Prostate gland (tissue), 2 donors: ENCODE measurements around the gene RBM12. TPM values are rescaled to one million over a fixed set of nuclear protein-coding genes. Genes with fewer than 3 reads are reported as not detected.

Source experiments
- DNase-seq: peaks from one replicate; pipeline ENCODE4 v3.0.0-alpha.2; 2019; ENCODE audit warnings: low spot score
- H3K27ac ChIP-seq, 2 donors: fragments of 200-600 bp; sonication (generic); 2 replicates each; pipeline ENCODE4 v1.5.1; 2017 to 2019
- H3K27me3 ChIP-seq: fragments of 200-600 bp; sonication (generic); replicated peaks from 2 replicates; pipeline ENCODE4 v1.5.1; 2019; ENCODE audit not compliant: insufficient read depth
- H3K36me3 ChIP-seq, 2 donors: fragments of 200-600 bp; sonication (generic); 1 replicate in 1 of 2; 2 replicates in 1 of 2; pipeline versions ENCODE4 v1.5.1 to v1.8.1; 2017 to 2019
- H3K4me1 ChIP-seq: fragments of 200-600 bp; sonication (generic); replicated peaks from 2 replicates; pipeline ENCODE4 v1.5.1; 2019
- H3K4me3 ChIP-seq, 2 donors: fragments of 200-600 bp; sonication (generic); 2 replicates each; pipeline ENCODE4 v1.5.1; 2017 to 2019
- H3K9me3 ChIP-seq: fragments of 200-600 bp; sonication (generic); 2 replicates; pipeline ENCODE4 v1.5.1; 2017
- CTCF ChIP-seq, 4 experiments: fragments of 200-600 bp in 2 of 4; fragments of 450-650 bp in 2 of 4; sonication (generic) in 2 of 4; IDR thresholded peaks; 1 replicate in 3 of 4; 2 replicates in 1 of 4; pipeline ENCODE4 v1.5.1; 2016 to 2019; ENCODE audit warnings: antibody characterized with exemption in 4 of 4, mild to moderate bottlenecking in 2 of 4, moderate library complexity in 2 of 4
- POLR2A ChIP-seq: fragments of 450-650 bp; IDR thresholded peaks from one replicate; pipeline ENCODE4 v1.6.1; 2016; ENCODE audit warnings: antibody characterized with exemption, mild to moderate bottlenecking
- POLR2AphosphoS5 ChIP-seq: sonication (generic); formaldehyde crosslinking; IDR thresholded peaks from one replicate; pipeline ENCODE4 v1.6.1; 2017; ENCODE audit warnings: antibody characterized with exemption
- WGBS: methylation state at CpG from one replicate; pipeline ENCODE4 v1.1.5; 2018; 5-methylcytosine and 5-hydroxymethylcytosine counted together
- intact Hi-C: fragments of 100-400 bp; cut with DNase I; formaldehyde crosslinking; loops from one replicate; pipeline ENCODE4 v1.14.2; 2022
- small RNA-seq, 2 donors: library from RNA; depleted of rRNA; stranded (forward); fragments of <200 nt; gene quantifications; one replicate each; pipeline ENCODE3, GENCODE V24; 2016
- total RNA-seq, 2 donors: library from RNA; depleted of rRNA; stranded (reverse); fragments of >200 nt; gene quantifications; one replicate each; pipeline ENCODE4 v1.1.0, GENCODE V29; 2016

Gene RBM12
- total RNA-seq, 2 donors from 2014 or later: 31.8 to 38.9 TPM

GRCh38 chr20:35599776-35600120 lies 65.0 kb downstream of the RBM12 start:
- no peak overlapping the region for H3K4me3 ChIP-seq
- no peaks in the 10 kb centered on the region for H3K27me3 ChIP-seq
- 99% methylated on average over 9 of the region's 9 CpGs for WGBS
- no peak for DNase-seq
- H3K27ac ChIP-seq: no peak overlapping the region
- no peaks in the 10 kb centered on the region for H3K36me3 ChIP-seq
- H3K9me3 ChIP-seq: no peaks in the 10 kb centered on the region
- TF ChIP-seq POLR2AphosphoS5 (no peak), CTCF (IDR thresholded peaks at IDR 0.05) (no peak), POLR2A (no peak)
- no peaks in the 10 kb centered on the region for H3K4me1 ChIP-seq
- intact Hi-C loops: loop anchor here (5.0 kb wide), 2 partner anchors 98 to 288 kb away; partner anchors contain the start of genes NFS1 and ROMO1

Small RNAs within 50 kb of the gene (small RNA-seq; reads per million reads assigned to genes)
- gene RNU6-759P: 0 reads per million in 2 donors

Other genes starting within 250 kb of the RBM12 start
- under 1 TPM; 0.50 to 0.68 TPM for gene GDF5, start 226.7 kb downstream of the RBM12 start, total RNA-seq
- gene CEP250, start 209.3 kb downstream of the RBM12 start, total RNA-seq: 10 to 100 TPM; 35.2 to 36.9 TPM
- not detected for gene C20orf173, start 135.2 kb downstream of the RBM12 start, total RNA-seq
- 100 to 1,000 TPM; 277 to 282 TPM for gene ERGIC3, start 122.8 kb downstream of the RBM12 start, total RNA-seq
- gene SPAG4, start 49.1 kb downstream of the RBM12 start, total RNA-seq: 10 to 100 TPM in 1 of 2 donors, under 1 TPM in 1; 0.91 to 10.4 TPM
- gene CPNE1, start within 50 bp of the RBM12 start, total RNA-seq: 10 to 100 TPM; 90.1 to 91.4 TPM
- 10 to 100 TPM; 41.2 to 56.7 TPM for gene NFS1, start 34.5 kb upstream of the RBM12 start, total RNA-seq
- gene ROMO1, start 34.5 kb upstream of the RBM12 start, total RNA-seq: 100 to 1,000 TPM; 249 to 320 TPM
- 100 to 1,000 TPM; 228 to 235 TPM for gene RBM39, start 77.4 kb upstream of the RBM12 start, total RNA-seq
- 10 to 100 TPM; 34.7 to 61.1 TPM for gene PHF20, start 107.1 kb upstream of the RBM12 start, total RNA-seq